BLaER1 treated with 17β-estradiol and CSF1 and Interleukin-3, amounts not matched to agents 10 nM and 100 nM (cell line): Measurements from ENCODE around the gene IL1R1.

Source experiments
- H3K27ac ChIP-seq, 11 experiments: shearing (Covaris generic); formaldehyde crosslinking; 2 replicates each; pipeline ENCODE4 v1.8.1; 2022
- H3K27me3 ChIP-seq, 11 experiments: shearing (Covaris generic); formaldehyde crosslinking; 2 replicates each; pipeline ENCODE4 v1.8.1; 2022
- H3K36me3 ChIP-seq, 11 experiments: shearing (Covaris generic); formaldehyde crosslinking; 2 replicates each; pipeline ENCODE4 v1.8.1; 2022
- H3K4me1 ChIP-seq, 10 experiments: shearing (Covaris generic); formaldehyde crosslinking; 2 replicates each; pipeline ENCODE4 v1.8.1; 2022
- H3K4me2 ChIP-seq, 11 experiments: shearing (Covaris generic); formaldehyde crosslinking; 2 replicates each; pipeline ENCODE4 v1.8.1; 2022
- H3K4me3 ChIP-seq, 10 experiments: shearing (Covaris generic); formaldehyde crosslinking; 2 replicates each; pipeline ENCODE4 v1.8.1; 2022
- H3K9ac ChIP-seq, 11 experiments: shearing (Covaris generic); formaldehyde crosslinking; 2 replicates each; pipeline ENCODE4 v1.8.1; 2022
- H3K9me3 ChIP-seq, 11 experiments: shearing (Covaris generic); formaldehyde crosslinking; replicated peaks in 1 of 11; 2 replicates each; pipeline ENCODE4 v1.8.1; 2022
- H4K20me1 ChIP-seq, 11 experiments: shearing (Covaris generic); formaldehyde crosslinking; 2 replicates each; pipeline ENCODE4 v1.8.1; 2022
- Cebpa-rat ChIP-seq, 11 experiments: shearing (Covaris generic); IDR thresholded peaks; 2 replicates each; pipeline ENCODE4 v1.8.1; 2022

Gene IL1R1

DNA sequence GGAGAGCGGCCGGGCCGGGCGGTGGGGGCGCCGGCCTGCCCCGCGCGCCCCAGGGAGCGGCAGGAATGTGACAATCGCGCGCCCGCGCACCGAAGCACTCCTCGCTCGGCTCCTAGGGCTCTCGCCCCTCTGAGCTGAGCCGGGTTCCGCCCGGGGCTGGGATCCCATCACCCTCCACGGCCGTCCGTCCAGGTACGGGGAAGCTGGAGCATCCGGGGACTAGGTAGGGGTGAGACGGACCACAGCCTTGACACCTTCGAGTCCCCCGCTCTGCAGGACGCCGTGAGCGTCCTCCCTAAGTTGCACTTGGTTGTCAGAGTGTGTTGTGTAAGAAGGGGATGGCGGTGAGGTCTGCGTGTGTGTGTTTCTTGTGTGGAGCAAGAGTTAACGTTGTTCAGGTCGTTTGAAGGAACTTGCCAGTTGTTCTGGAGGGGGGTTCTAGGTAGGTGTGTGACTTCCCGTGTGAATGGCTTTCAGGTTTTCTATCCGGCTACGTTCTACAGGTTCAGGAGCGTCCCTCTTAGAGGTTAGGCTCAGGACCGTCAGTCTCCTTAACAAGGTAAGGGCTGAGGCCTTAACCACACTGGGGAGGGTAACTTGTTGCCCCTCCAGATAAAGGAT lies 393 bp downstream of the IL1R1 start:
- H3K4me2 ChIP-seq = no peak overlapping the region
- H3K27me3 ChIP-seq = no peaks in the 10 kb centered on the region
- no peak for TF ChIP-seq Cebpa-rat (IDR thresholded peaks at IDR 0.05)
- no peaks in the 10 kb centered on the region for H4K20me1 ChIP-seq
- peaks cover 0 to 12% (median 0%) of the 10 kb centered on the region in 11 experiments; a peak in 2 of 22 replicates for H3K36me3 ChIP-seq
- peaks cover 71 to 91% (median 86%) of the 10 kb centered on the region in 11 experiments for H3K9me3 ChIP-seq
- H3K4me1 ChIP-seq = peaks cover 13 to 19% (median 16%) of the 10 kb centered on the region in 10 experiments
- no peak overlapping the region for H3K9ac ChIP-seq
- no peak overlapping the region; a peak in 1 of 20 replicates for H3K4me3 ChIP-seq
- H3K27ac ChIP-seq = no peak overlapping the region

GRCh38 chr2:102143450-102143985 lies 972 bp downstream of the IL1R1 start:
- Histone ChIP-seq H3K36me3 (peaks cover 0 to 12% (median 0%) of the 10 kb centered on the region in 11 experiments; a peak in 2 of 22 replicates), H4K20me1 (no peaks in the 10 kb centered on the region), H3K9ac (no peak overlapping the region), H3K4me3 (no peak overlapping the region; a peak in 1 of 20 replicates), H3K4me2 (no peak overlapping the region), H3K27ac (no peak overlapping the region), H3K27me3 (no peaks in the 10 kb centered on the region), H3K4me1 (peaks cover 7 to 13% (median 10%) of the 10 kb centered on the region in 10 experiments), H3K9me3 (peaks cover 77 to 97% (median 92%) of the 10 kb centered on the region in 11 experiments)
- no peak for TF ChIP-seq Cebpa-rat (IDR thresholded peaks at IDR 0.05)

GRCh38 chr2:102144128-102144527 lies 1.6 kb downstream of the IL1R1 start:
- no peaks in the 10 kb centered on the region for H3K27me3 ChIP-seq
- H3K4me3 ChIP-seq = no peak overlapping the region; a peak in 1 of 20 replicates
- H3K9me3 ChIP-seq = peaks cover 83 to 100% (median 97%) of the 10 kb centered on the region in 11 experiments
- H3K27ac ChIP-seq = no peak overlapping the region
- no peaks in the 10 kb centered on the region for H4K20me1 ChIP-seq
- no peak for TF ChIP-seq Cebpa-rat (IDR thresholded peaks at IDR 0.05)
- peaks cover 1 to 7% (median 4%) of the 10 kb centered on the region in 10 experiments for H3K4me1 ChIP-seq
- H3K4me2 ChIP-seq = no peak overlapping the region
- peaks cover 0 to 12% (median 0%) of the 10 kb centered on the region in 11 experiments; a peak in 2 of 22 replicates for H3K36me3 ChIP-seq
- H3K9ac ChIP-seq = no peak overlapping the region

DNA sequence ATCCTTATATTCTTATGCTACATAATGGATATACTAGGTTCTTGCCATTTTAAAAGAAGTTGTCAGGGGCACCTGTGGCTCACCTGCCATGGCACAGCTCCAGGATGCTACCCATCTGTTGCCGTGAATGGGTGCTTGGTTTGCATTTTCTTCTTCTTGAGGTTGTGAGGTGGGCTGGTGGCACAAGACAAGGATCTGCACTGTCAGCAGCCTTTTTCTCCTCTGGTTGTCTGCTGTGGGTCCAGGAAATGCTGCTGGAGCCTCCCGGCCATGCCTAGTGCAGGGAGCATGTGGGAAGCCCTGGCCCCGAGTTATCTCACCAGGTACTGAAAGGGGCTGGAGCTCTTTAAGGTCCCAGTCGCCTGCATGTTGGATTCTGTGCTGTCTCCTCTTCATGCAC lies 2.6 kb downstream of the IL1R1 start:
- H3K9me3 ChIP-seq = peaks cover 92 to 100% (median 99%) of the 10 kb centered on the region in 11 experiments
- no peak overlapping the region for H3K9ac ChIP-seq

DNA sequence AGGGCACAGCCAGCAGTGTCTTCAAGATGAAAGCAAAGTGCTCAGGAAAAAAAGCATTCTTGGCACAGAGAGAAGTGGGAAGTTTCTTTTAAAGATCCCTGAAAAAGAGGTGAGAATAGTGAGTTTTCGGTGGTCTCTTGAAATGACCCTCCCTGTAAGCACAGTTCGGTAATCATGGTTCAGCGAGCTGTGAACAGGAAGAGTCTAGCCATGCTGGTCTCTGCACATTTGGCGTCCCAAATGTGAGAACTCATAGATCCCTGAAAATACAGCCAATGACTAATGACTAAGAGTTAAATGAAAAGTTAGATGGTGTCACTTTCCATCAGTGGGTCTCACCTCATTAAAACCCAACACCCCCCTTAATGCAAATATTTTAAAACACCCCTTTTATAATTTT lies 3.4 kb downstream of the IL1R1 start:
- Histone ChIP-seq H3K4me1 (no peaks in the 10 kb centered on the region), H4K20me1 (no peaks in the 10 kb centered on the region), H3K9ac (no peak overlapping the region), H3K4me2 (no peak overlapping the region), H3K36me3 (peaks cover 0 to 12% (median 0%) of the 10 kb centered on the region in 11 experiments; a peak in 2 of 22 replicates), H3K27me3 (no peaks in the 10 kb centered on the region), H3K27ac (no peak overlapping the region), H3K9me3 (peaks cover 90 to 100% (median 97%) of the 10 kb centered on the region in 11 experiments), H3K4me3 (no peak overlapping the region)
- TF ChIP-seq Cebpa-rat (IDR thresholded peaks at IDR 0.05) = no peak

More for the DNA sequence above, 2.6 kb downstream of the IL1R1 start:
- Histone ChIP-seq H3K36me3 (peaks cover 0 to 12% (median 0%) of the 10 kb centered on the region in 11 experiments; a peak in 2 of 22 replicates), H3K27ac (no peak overlapping the region), H3K4me3 (no peak overlapping the region; a peak in 1 of 20 replicates), H3K27me3 (no peaks in the 10 kb centered on the region), H3K4me1 (0 out of 20 replicates have a peak, but pooled peaks cover 0 to 4% (median 0%) of the 10 kb centered on the region in 10 experiments), H3K4me2 (no peak overlapping the region), H4K20me1 (no peaks in the 10 kb centered on the region)
- TF ChIP-seq Cebpa-rat (IDR thresholded peaks at IDR 0.05) = no peak

- no peaks in the 10 kb centered on the region for H3K4me1 ChIP-seq
- H3K9ac ChIP-seq = no peak overlapping the region
- H3K4me3 ChIP-seq = no peak overlapping the region
- no peak for TF ChIP-seq Cebpa-rat (IDR thresholded peaks at IDR 0.05)
- peaks cover 0 to 12% (median 0%) of the 10 kb centered on the region in 11 experiments; a peak in 2 of 22 replicates for H3K36me3 ChIP-seq
- no peaks in the 10 kb centered on the region for H4K20me1 ChIP-seq
- H3K9me3 ChIP-seq = peaks cover 70 to 96% (median 87%) of the 10 kb centered on the region in 11 experiments
- H3K4me2 ChIP-seq = no peak overlapping the region
- H3K27me3 ChIP-seq = no peaks in the 10 kb centered on the region
- H3K27ac ChIP-seq = no peak overlapping the region
These were observed 5.4 kb downstream of the IL1R1 start for GRCh38 chr2:102147935-102148334.

- no peak overlapping the region for H3K4me3 ChIP-seq
- H3K9me3 ChIP-seq = peaks cover 64 to 96% (median 85%) of the 10 kb centered on the region in 11 experiments
- TF ChIP-seq Cebpa-rat (IDR thresholded peaks at IDR 0.05) = no peak
- no peak overlapping the region for H3K4me2 ChIP-seq
- no peaks in the 10 kb centered on the region for H4K20me1 ChIP-seq
- no peak overlapping the region for H3K27ac ChIP-seq
- peaks cover 0 to 12% (median 0%) of the 10 kb centered on the region in 11 experiments; a peak in 2 of 22 replicates for H3K36me3 ChIP-seq
- no peaks in the 10 kb centered on the region for H3K27me3 ChIP-seq
- no peak overlapping the region for H3K9ac ChIP-seq
- no peaks in the 10 kb centered on the region for H3K4me1 ChIP-seq
These were observed 6.7 kb downstream of the IL1R1 start for GRCh38 chr2:102149243-102149642.

DNA sequence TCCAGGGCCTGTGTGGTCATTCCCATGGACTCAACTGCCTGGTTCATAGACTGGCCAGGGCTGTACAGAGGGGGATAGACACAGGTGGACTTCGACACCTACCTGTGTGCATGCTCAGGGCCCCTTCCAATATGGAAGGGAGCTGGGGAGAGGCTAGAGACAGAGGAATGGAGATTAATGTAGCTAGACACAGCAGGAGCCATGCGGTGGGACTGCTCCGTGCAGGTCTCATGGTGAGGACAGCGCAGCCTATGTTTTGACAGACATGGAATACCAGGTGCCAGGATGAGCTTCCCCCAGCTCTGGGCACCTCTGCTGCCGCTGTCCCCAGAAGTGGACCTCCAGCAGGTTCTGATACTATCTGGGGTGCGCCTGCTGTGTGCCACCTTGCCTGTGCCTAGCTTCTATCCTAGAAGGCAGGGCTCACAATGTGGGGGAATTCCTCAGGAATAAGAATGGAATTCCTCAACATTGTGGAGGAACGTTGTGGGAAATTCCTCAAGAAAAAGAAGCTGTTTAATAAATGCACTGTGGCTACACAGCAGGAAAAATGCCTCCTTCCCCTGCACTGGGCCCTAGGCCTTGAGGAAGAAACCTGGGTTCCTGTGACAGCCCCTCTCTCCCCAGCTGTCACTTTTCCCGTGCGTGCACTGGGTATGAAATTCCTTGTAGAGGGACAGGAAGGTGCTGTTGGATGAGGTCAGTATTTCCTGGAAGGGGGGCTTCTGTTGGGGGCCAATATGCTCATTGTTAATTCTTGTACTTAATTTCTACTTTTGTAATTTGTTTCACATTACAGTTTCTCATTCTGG lies 7.3 kb downstream of the IL1R1 start:
- H3K4me1 ChIP-seq = no peaks in the 10 kb centered on the region
- peaks cover 0 to 12% (median 0%) of the 10 kb centered on the region in 11 experiments; a peak in 2 of 22 replicates for H3K36me3 ChIP-seq
- no peaks in the 10 kb centered on the region for H4K20me1 ChIP-seq
- H3K9me3 ChIP-seq = peaks cover 58 to 93% (median 79%) of the 10 kb centered on the region in 11 experiments
- no peak overlapping the region for H3K27ac ChIP-seq
- H3K9ac ChIP-seq = no peak overlapping the region
- H3K4me3 ChIP-seq = no peak overlapping the region
- no peak overlapping the region for H3K4me2 ChIP-seq
- H3K27me3 ChIP-seq = no peaks in the 10 kb centered on the region
- no peak for TF ChIP-seq Cebpa-rat (IDR thresholded peaks at IDR 0.05)

- Histone ChIP-seq H3K36me3 (no peaks in the 10 kb centered on the region; a peak in 1 of 22 replicates), H3K4me2 (no peak overlapping the region), H3K9me3 (peaks cover 13 to 47% (median 34%) of the 10 kb centered on the region in 11 experiments), H3K27ac (no peak overlapping the region), H3K4me3 (no peak overlapping the region), H3K4me1 (peaks cover 0 to 13% (median 0%) of the 10 kb centered on the region in 10 experiments; a peak in 4 of 20 replicates), H3K9ac (no peak overlapping the region), H3K27me3 (no peaks in the 10 kb centered on the region), H4K20me1 (no peaks in the 10 kb centered on the region)
- TF ChIP-seq Cebpa-rat (IDR thresholded peaks at IDR 0.05) = no peak
These were observed 11.8 kb downstream of the IL1R1 start for GRCh38 chr2:102154364-102154763.
